Right atrium auricular region (tissue), 2 donors: ENCODE measurements around the gene ARHGEF38. TPM values are rescaled to one million over a fixed set of nuclear protein-coding genes. Genes with fewer than 3 reads are reported as not detected.
A peak's percentile ranks its signal among the peaks of the same experiment; 100 is the strongest.

Experiments used
- DNase-seq: peaks from one replicate; pipeline ENCODE4 v3.0.0-alpha.2; 2019; ENCODE audit warnings: low spot score
- H3K27ac ChIP-seq, 2 donors: fragments of 200-600 bp; sonication (generic); 1 replicate in 1 of 2; 2 replicates in 1 of 2; pipeline ENCODE4 v1.5.1; 2016 to 2019
- H3K27me3 ChIP-seq, 2 donors: fragments of 200-600 bp; sonication (generic); one replicate each; pipeline versions ENCODE4 v1.5.1 to v1.6.0; 2017 to 2019
- H3K36me3 ChIP-seq: fragments of 200-600 bp; sonication (generic); one replicate; pipeline ENCODE4 v1.5.1; 2016
- H3K4me1 ChIP-seq, 2 donors: fragments of 200-600 bp; sonication (generic); one replicate each; pipeline versions ENCODE4 v1.5.1 to v1.6.0; 2017 to 2019
- H3K4me3 ChIP-seq, 2 donors: fragments of 200-600 bp; sonication (generic); 1 replicate in 1 of 2; 2 replicates in 1 of 2; pipeline ENCODE4 v1.5.1; 2017 to 2019; ENCODE audit warnings: mild to moderate bottlenecking in 1 of 2, moderate library complexity in 1 of 2
- H3K9me3 ChIP-seq, 2 donors: fragments of 200-600 bp; sonication (generic); one replicate each; pipeline ENCODE4 v1.5.1; 2019
- total RNA-seq, 2 donors: library from RNA; depleted of rRNA; stranded (reverse); fragments of >200 nt; gene quantifications; one replicate each; pipeline ENCODE4 v1.1.0, GENCODE V29; 2016
- TF ChIP-seq, protein P1 (sequence below), 2 donors: fragments of 200-600 bp; sonication (generic); IDR thresholded peaks; one replicate each; pipeline ENCODE4 v1.5.1; 2019; ENCODE audit warnings: antibody characterized with exemption in 2 of 2

The ARHGEF38 gene
- total RNA-seq, 2 donors from 2014 or later: not detected

- peaks cover 0 to 22% of the 10 kb centered on the region in 2 donors for H3K4me1 ChIP-seq
- H3K36me3 ChIP-seq: no peaks in the 10 kb centered on the region
- H3K27me3 ChIP-seq: no peaks in the 10 kb centered on the region
- H3K9me3 ChIP-seq: no peaks in the 10 kb centered on the region
- H3K27ac ChIP-seq: peak within 1 kb of the TSS; percentile 80 to 87
- H3K4me3 ChIP-seq: peak within 1 kb of the TSS; percentile 81 to 92
- TF ChIP-seq, protein P1, sequence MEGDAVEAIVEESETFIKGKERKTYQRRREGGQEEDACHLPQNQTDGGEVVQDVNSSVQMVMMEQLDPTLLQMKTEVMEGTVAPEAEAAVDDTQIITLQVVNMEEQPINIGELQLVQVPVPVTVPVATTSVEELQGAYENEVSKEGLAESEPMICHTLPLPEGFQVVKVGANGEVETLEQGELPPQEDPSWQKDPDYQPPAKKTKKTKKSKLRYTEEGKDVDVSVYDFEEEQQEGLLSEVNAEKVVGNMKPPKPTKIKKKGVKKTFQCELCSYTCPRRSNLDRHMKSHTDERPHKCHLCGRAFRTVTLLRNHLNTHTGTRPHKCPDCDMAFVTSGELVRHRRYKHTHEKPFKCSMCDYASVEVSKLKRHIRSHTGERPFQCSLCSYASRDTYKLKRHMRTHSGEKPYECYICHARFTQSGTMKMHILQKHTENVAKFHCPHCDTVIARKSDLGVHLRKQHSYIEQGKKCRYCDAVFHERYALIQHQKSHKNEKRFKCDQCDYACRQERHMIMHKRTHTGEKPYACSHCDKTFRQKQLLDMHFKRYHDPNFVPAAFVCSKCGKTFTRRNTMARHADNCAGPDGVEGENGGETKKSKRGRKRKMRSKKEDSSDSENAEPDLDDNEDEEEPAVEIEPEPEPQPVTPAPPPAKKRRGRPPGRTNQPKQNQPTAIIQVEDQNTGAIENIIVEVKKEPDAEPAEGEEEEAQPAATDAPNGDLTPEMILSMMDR (IDR thresholded peaks at IDR 0.05): no peak
- peak; percentile 94 for DNase-seq
These were observed 156.0 kb downstream of the ARHGEF38 start, which contains the start of the genes GSTCD and INTS12 for GRCh38 chr4:105708181-105709080. GSTCD (plus strand) TSS chr4:105708784; CDS start chr4:105717614, 8,830 bp downstream. INTS12 (minus strand) TSS chr4:105708689; CDS start chr4:105700005, 8,684 bp downstream.

DNA sequence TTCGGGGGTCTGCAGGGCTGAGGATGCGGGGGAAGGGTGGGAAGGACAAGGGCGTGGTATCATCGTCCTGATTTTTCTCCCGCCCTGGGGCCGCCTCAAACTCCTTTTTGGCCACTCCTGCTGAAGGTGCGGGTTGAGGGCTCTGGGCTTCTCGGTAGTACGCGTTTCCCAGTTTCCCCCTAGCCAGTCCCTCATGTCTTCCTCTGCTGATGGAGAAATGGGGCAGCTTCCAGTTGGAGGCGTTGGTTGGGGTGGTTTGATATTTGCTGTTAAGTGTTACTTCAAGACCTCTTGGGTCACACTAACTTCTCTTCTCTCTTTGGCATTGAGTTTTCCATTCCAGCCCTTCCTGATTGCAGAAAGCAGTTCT is 156.6 kb downstream of the ARHGEF38 start:
- no peaks in the 10 kb centered on the region for H3K27me3 ChIP-seq
- DNase-seq: no peak
- TF ChIP-seq, protein P1 (IDR thresholded peaks at IDR 0.05): no peak
- H3K27ac ChIP-seq: peak overlapping the region; percentile 80 to 87
- peaks cover 0 to 22% of the 10 kb centered on the region in 2 donors for H3K4me1 ChIP-seq
- no peaks in the 10 kb centered on the region for H3K36me3 ChIP-seq
- H3K9me3 ChIP-seq: no peaks in the 10 kb centered on the region
- peak overlapping the region; percentile 81 to 92 for H3K4me3 ChIP-seq

DNA sequence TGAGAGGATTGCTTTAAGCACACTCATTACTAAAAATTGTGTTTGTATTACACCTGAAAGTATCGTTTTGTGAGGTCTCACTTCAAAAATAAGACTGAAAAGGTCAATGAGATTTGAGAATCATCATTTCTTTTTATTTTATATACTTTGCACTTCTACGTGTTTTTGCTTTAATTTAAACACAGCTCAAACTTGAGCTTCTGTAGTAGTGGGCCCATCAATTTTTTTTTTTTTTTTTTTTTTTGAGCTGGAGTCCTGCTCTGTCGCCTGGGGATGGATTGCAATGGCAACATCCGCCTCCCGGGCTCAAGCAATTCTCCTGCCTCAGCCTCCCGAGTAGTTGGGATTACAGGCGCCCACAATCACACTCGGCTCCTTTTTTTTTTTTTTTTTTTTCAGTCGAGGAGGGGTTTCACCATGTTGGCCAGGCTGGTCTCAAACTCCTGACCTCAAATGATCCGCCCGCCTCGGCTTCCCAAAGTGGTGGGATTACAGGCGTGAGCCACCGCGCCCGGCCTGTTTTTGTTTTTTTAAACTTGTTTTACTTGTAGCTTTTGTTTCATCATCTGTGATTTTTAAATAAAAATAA is 157.7 kb downstream of the ARHGEF38 start:
- no peak for DNase-seq
- no peaks in the 10 kb centered on the region for H3K9me3 ChIP-seq
- no peaks in the 10 kb centered on the region for H3K36me3 ChIP-seq
- H3K27me3 ChIP-seq: no peaks in the 10 kb centered on the region
- no peak overlapping the region for H3K4me3 ChIP-seq
- peaks cover 0 to 22% of the 10 kb centered on the region in 2 donors for H3K4me1 ChIP-seq
- TF ChIP-seq, protein P1 (IDR thresholded peaks at IDR 0.05): no peak
- no peak overlapping the region for H3K27ac ChIP-seq

GRCh38 chr4:105710678-105711077 is 158.3 kb downstream of the ARHGEF38 start:
- DNase-seq: no peak
- Histone ChIP-seq H3K27ac (no peak overlapping the region), H3K4me1 (peaks cover 0 to 22% of the 10 kb centered on the region in 2 donors), H3K36me3 (no peaks in the 10 kb centered on the region), H3K9me3 (no peaks in the 10 kb centered on the region), H3K4me3 (no peak overlapping the region), H3K27me3 (no peaks in the 10 kb centered on the region)
- TF ChIP-seq, protein P1 (IDR thresholded peaks at IDR 0.05): no peak

DNA sequence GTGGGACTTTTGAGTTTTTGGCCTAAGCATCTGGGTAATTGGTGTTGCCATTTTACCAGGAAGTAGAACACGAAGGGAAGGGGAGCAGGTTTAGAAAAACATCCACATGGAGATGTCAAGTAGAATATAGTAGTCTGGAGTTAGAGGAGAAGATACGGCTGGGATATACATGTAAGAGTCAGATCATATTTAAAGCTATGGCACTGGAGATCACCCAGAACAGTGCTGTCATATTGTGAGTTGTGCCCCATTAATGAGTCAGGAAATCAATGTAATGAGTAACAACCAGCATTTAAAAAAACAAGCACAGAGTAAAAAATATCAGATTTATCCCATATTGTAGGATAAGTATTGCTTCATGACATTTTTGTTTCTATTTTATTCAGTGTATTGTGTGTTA is 160.3 kb downstream of the ARHGEF38 start:
- Histone ChIP-seq H3K4me1 (peaks cover 0 to 13% of the 10 kb centered on the region in 2 donors), H3K27me3 (no peaks in the 10 kb centered on the region), H3K9me3 (no peaks in the 10 kb centered on the region), H3K36me3 (no peaks in the 10 kb centered on the region), H3K27ac (no peak overlapping the region), H3K4me3 (no peak overlapping the region)
- no peak for DNase-seq
- TF ChIP-seq, protein P1 (IDR thresholded peaks at IDR 0.05): no peak
